Activated naive CD8-positive, alpha-beta T cell treated with anti-CD3 and anti-CD28 coated beads, Interleukin-2, amount 50 U/mL, for 24 hours (primary cell): ENCODE data around the gene SHISA8.

ENCODE experiments used
- ATAC-seq: fragments of 150-1000 bp; cut with Tn5 transposase; one replicate; pipeline ENCODE4 v1.10.0; 2021
- DNase-seq: peaks from one replicate; pipeline ENCODE4 v3.0.0; 2021
- H3K27ac Mint-ChIP-seq: one replicate; pipeline ENCODE4 v1.8.0; 2021; ENCODE audit warnings: mild to moderate bottlenecking, mixed read lengths
- H3K27me3 Mint-ChIP-seq: one replicate; pipeline ENCODE4 v1.8.0; 2021; ENCODE audit warnings: mixed read lengths
- H3K36me3 Mint-ChIP-seq: one replicate; pipeline ENCODE4 v1.8.0; 2021; ENCODE audit warnings: low read depth, mixed read lengths
- H3K4me1 Mint-ChIP-seq: one replicate; pipeline ENCODE4 v1.8.0; 2021; ENCODE audit warnings: mixed read lengths
- H3K4me3 Mint-ChIP-seq: one replicate; pipeline ENCODE4 v1.8.0; 2021; ENCODE audit warnings: mild to moderate bottlenecking, moderate library complexity, mixed read lengths
- H3K9me3 Mint-ChIP-seq: one replicate; pipeline ENCODE4 v1.8.0; 2021; ENCODE audit warnings: mixed read lengths

The SHISA8 gene

DNA sequence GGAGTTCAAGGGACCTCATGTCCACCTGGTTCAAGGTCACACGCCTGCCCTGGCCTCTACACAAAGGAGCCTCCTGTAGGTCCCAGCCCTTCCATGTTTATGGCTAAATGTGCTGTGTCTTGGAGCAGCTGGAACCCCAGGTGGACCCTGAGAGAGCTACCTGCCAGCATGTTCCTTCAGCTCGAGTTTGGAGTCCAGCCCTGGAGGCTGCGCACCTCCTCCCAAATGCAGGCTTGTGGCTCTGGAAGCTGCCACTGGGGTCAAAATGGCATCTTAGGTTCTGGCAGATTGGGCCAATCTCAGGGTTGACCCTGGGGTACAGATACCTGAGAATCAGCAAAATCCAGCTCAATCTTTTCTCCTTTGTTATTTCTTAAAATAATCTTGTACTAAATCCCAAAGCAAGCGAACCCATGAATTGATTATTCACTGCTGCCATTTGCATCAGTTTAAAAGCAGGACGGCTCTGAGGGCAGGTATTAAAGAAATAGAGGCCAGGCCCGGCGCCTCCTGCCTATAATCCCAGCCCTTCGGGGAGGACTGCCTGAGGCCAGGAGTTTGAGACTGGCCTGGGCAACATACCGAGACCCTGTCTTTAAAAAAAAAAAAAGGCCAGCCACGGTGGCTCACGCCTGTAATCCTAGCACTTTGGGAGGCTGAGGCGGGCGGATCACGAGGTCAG is 8.9 kb upstream of the SHISA8 start:
- peaks cover 43% of the 10 kb centered on the region for H3K4me1 Mint-ChIP-seq
- H3K4me3 Mint-ChIP-seq = no peak overlapping the region
- no peak for ATAC-seq
- no peak overlapping the region for H3K27ac Mint-ChIP-seq
- no peaks in the 10 kb centered on the region for H3K9me3 Mint-ChIP-seq
- H3K27me3 Mint-ChIP-seq = peaks cover 6% of the 10 kb centered on the region
- peaks cover 2% of the 10 kb centered on the region for H3K36me3 Mint-ChIP-seq
- no peak for DNase-seq

GRCh38 chr22:41922940-41923594 is 8.2 kb upstream of the SHISA8 start:
- H3K36me3 Mint-ChIP-seq = peaks cover 2% of the 10 kb centered on the region

DNA sequence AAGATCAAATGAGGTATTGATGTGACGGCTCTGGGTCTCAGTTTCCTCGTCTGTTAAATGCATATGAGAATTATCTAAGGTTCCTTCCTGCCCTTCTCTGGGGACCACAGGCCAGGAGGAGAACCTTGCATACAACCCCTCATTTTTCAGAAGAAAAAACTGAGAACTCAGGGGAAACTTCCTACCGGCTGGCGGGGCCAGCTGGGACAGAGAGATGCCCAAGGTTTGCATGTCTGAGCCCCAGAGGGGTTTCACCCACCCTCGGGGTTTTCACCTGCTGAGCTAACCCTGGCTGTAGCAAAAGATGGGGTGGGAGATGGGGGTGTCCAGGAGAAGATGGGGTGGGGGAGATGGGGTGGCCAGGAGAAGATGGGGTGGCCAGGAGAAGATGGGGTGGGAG is 7.5 kb upstream of the SHISA8 start:
- peaks cover 2% of the 10 kb centered on the region for H3K36me3 Mint-ChIP-seq
- no peak overlapping the region for H3K4me3 Mint-ChIP-seq
- no peak for DNase-seq
- no peak for ATAC-seq
- H3K27ac Mint-ChIP-seq = no peak overlapping the region
- H3K9me3 Mint-ChIP-seq = no peaks in the 10 kb centered on the region
- peaks cover 6% of the 10 kb centered on the region for H3K27me3 Mint-ChIP-seq
- H3K4me1 Mint-ChIP-seq = peaks cover 38% of the 10 kb centered on the region

More at GRCh38 chr22:41922940-41923594, 8.2 kb upstream of the SHISA8 start:
- ATAC-seq = no peak
- DNase-seq = no peak
- Mint-ChIP-seq H3K9me3 (no peaks in the 10 kb centered on the region), H3K27ac (no peak overlapping the region), H3K27me3 (peaks cover 6% of the 10 kb centered on the region), H3K4me1 (peaks cover 42% of the 10 kb centered on the region), H3K4me3 (no peak overlapping the region)

GRCh38 chr22:41920271-41920976 is 5.5 kb upstream of the SHISA8 start:
- H3K27me3 Mint-ChIP-seq = peaks cover 17% of the 10 kb centered on the region
- H3K4me1 Mint-ChIP-seq = peaks cover 39% of the 10 kb centered on the region
- H3K36me3 Mint-ChIP-seq = peaks cover 2% of the 10 kb centered on the region
- DNase-seq (no peak), ATAC-seq (no peak)
- no peaks in the 10 kb centered on the region for H3K9me3 Mint-ChIP-seq
- H3K4me3 Mint-ChIP-seq = no peak overlapping the region
- H3K27ac Mint-ChIP-seq = peak overlapping the region; percentile 62

DNA sequence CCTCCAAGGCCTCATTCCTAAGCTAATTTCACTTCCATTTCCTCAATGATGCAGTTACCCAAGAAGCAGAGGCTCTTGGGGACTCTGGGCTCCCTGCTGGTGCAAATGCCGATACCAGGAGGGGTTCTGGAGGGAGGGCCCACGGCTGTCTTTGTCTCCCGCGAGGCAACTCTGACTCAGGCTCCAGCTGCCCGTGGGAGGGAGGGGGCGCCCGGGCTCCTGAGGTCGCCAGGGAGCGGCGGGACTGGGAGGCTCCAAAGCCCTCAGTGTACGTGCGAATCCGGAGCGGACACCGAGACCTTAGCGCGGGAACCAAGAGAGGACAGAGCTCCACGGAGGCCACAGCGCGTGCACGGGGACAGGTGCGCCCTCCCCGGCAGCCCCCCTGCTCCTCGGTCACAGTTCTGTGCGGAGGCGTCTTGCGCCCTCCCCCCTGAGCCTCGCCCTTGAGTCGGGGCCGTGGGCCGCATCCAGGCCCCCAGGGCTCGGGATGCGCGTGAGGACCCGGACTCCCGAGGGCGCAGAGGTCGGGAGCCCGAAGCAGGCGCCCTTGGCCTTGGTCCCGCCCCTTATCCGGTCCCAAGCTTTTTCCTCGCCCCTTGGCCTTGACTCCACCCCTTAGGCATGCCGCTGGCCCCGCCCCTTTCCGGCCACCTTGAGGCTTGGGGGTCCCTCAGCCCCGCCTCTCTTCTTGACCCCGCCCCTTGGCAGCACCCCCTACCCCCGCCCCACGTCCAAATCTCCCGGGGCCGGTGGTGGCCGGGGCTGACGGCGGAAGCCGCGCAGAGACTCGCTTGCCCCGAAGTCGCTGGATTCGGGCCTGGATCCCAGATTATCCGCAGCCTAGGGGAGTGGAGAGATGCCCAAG is 4.7 kb upstream of the SHISA8 start:
- Mint-ChIP-seq H3K4me3 (peak overlapping the region; percentile 58), H3K27me3 (peaks cover 19% of the 10 kb centered on the region), H3K4me1 (peaks cover 35% of the 10 kb centered on the region), H3K27ac (peak overlapping the region; percentile 42), H3K36me3 (peaks cover 2% of the 10 kb centered on the region), H3K9me3 (no peaks in the 10 kb centered on the region)
- DNase-seq = peak; percentile 72
- ATAC-seq = peak; percentile 52

- Mint-ChIP-seq H3K36me3 (peaks cover under 1% of the 10 kb centered on the region), H3K9me3 (no peaks in the 10 kb centered on the region), H3K4me3 (peak overlapping the region; percentile 34), H3K4me1 (peaks cover 37% of the 10 kb centered on the region), H3K27me3 (peaks cover 23% of the 10 kb centered on the region), H3K27ac (no peak overlapping the region)
- DNase-seq = no peak
- no peak for ATAC-seq
Observed at GRCh38 chr22:41917903-41918791, 3.3 kb upstream of the SHISA8 start.

- no peak overlapping the region for H3K4me3 Mint-ChIP-seq
- H3K4me1 Mint-ChIP-seq = peaks cover 42% of the 10 kb centered on the region
- DNase-seq (no peak), ATAC-seq (no peak)
- no peak overlapping the region for H3K27ac Mint-ChIP-seq
- H3K9me3 Mint-ChIP-seq = no peaks in the 10 kb centered on the region
- no peaks in the 10 kb centered on the region for H3K36me3 Mint-ChIP-seq
- H3K27me3 Mint-ChIP-seq = peaks cover 30% of the 10 kb centered on the region
Observed at GRCh38 chr22:41917375-41917902, 2.6 kb upstream of the SHISA8 start.

- Mint-ChIP-seq H3K4me3 (no peak overlapping the region), H3K9me3 (no peaks in the 10 kb centered on the region), H3K27ac (no peak overlapping the region), H3K4me1 (peaks cover 40% of the 10 kb centered on the region), H3K36me3 (no peaks in the 10 kb centered on the region), H3K27me3 (peaks cover 36% of the 10 kb centered on the region)
- ATAC-seq (no peak), DNase-seq (no peak)
Observed at GRCh38 chr22:41916745-41917358, 2.0 kb upstream of the SHISA8 start.

GRCh38 chr22:41915786-41916493 is 1.1 kb upstream of the SHISA8 start:
- Mint-ChIP-seq H3K27me3 (peaks cover 43% of the 10 kb centered on the region), H3K27ac (no peak overlapping the region), H3K4me3 (peak overlapping the region; percentile 52), H3K4me1 (peaks cover 44% of the 10 kb centered on the region), H3K36me3 (no peaks in the 10 kb centered on the region), H3K9me3 (no peaks in the 10 kb centered on the region)
- ATAC-seq (no peak), DNase-seq (no peak)

DNA sequence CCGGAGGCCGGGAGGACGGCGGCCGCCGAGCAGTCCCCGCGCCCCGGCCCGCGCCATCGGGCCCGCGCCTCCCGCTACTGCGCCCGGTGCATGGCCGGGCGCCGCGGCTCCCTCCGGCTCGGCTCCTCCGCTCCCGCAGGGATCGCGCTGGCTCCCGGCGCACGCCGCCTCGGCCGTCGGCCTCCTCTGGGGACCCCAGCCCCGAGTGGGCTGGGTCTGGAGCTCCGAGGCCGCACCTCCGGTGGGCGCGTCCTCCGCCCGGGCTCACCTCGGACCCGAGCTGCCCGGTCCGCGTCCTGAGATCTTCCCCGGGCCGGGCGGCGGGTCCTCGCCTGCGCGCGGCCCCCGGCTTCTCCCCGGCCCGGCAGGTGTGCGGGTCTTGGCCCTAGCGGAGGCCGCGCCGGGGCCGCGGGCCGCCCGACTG is 251 bp downstream of the SHISA8 start:
- Mint-ChIP-seq H3K4me1 (peaks cover 39% of the 10 kb centered on the region), H3K27ac (no peak overlapping the region)

DNA sequence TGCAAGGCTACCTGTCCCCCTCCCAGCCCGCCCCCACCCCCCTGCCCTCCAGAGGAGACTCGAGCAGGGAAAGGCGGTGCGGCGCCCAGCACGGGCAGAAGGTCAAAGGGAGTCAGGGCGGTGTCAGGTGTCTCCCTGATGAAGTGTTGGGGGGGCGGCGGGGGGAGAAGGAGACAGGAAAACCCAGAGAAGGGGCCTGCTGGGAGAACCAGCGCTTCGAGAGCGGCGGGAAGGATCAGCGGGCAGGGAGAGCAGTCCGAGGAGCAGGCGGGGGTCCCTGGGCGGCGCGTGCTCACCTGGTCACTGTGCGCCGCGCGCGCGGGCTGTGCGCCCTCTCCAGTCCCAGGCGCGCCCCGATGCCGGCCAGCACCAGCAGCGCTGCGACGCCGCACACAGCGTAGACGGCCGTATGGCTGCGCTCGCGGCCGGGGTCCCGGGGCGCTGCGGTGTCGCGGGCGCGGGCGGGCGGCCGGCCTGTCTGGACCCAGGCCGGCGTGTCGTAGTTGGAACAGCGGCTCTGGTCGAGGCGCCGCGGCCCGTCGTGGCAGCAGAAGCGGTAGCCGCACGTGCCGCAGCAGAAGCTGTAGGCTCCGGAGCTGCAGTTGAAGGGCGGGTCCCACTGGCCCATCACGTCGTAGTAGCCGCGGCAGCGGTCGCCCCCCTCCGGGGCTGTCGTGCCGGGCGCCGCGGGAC is 886 bp downstream of the SHISA8 start:
- H3K4me1 Mint-ChIP-seq = peaks cover 38% of the 10 kb centered on the region
- no peaks in the 10 kb centered on the region for H3K9me3 Mint-ChIP-seq
- no peak for DNase-seq
- H3K36me3 Mint-ChIP-seq = peaks cover 1% of the 10 kb centered on the region
- no peak overlapping the region for H3K4me3 Mint-ChIP-seq
- H3K27me3 Mint-ChIP-seq = peaks cover 47% of the 10 kb centered on the region
- no peak overlapping the region for H3K27ac Mint-ChIP-seq
- no peak for ATAC-seq

More for the DNA sequence above, 251 bp downstream of the SHISA8 start:
- Mint-ChIP-seq H3K9me3 (no peaks in the 10 kb centered on the region), H3K4me3 (no peak overlapping the region), H3K36me3 (no peaks in the 10 kb centered on the region), H3K27me3 (peaks cover 43% of the 10 kb centered on the region)
- no peak for ATAC-seq
- no peak for DNase-seq

- peaks cover 1% of the 10 kb centered on the region for H3K36me3 Mint-ChIP-seq
Observed at GRCh38 chr22:41913040-41913719, 1.7 kb downstream of the SHISA8 start.

More at GRCh38 chr22:41913040-41913719, 1.7 kb downstream of the SHISA8 start:
- H3K4me3 Mint-ChIP-seq = no peak overlapping the region
- no peaks in the 10 kb centered on the region for H3K9me3 Mint-ChIP-seq
- H3K4me1 Mint-ChIP-seq = peaks cover 39% of the 10 kb centered on the region
- DNase-seq (peak; percentile 43), ATAC-seq (peak; percentile 22)
- H3K27ac Mint-ChIP-seq = no peak overlapping the region
- peaks cover 47% of the 10 kb centered on the region for H3K27me3 Mint-ChIP-seq
